K562 (cell line): ENCODE measurements around the gene KLC1. TPM values are rescaled to one million over a fixed set of nuclear protein-coding genes. Genes with fewer than 3 reads are reported as not detected.

Experiments used
- ATAC-seq: fragments of 200-7000 bp; cut with Tn5 transposase; 3 replicates; pipeline ENCODE4 v1.9.1; 2020; ENCODE audit warnings: moderate library complexity
- BruUV-seq: library from RNA; stranded (reverse); fragments of 400-500 nt; replicated peaks from 2 replicates; lab custom pipeline; 2021; lab: Mats Ljungman, UMichigan
- CTCF ChIA-PET: fragments of 300-600 bp; formaldehyde crosslinking; extraction: SDS; loops from one replicate; lab custom pipeline; 2021; ENCODE audit warnings: low intra/inter-chr PET ratio; lab: Yijun Ruan, JAX
- POLR2A ChIA-PET: fragments of 300-600, 350-650 bp; sonication (Branson Sonifier 250); formaldehyde crosslinking; extraction: SDS; loops from one replicate; lab custom pipeline; 2021; ENCODE audit warnings: antibody characterized with exemption, inconsistent platforms; lab: Yijun Ruan, JAX
- DNase-seq, 4 experiments: peaks; one replicate each; pipeline versions ENCODE4 v3.0.0 to v3.0.0-alpha.2; 2011 to 2018; ENCODE audit warnings: low spot score in 3 of 4, mixed read lengths in 3 of 4; ENCODE audit errors: extremely low read depth in 1 of 4
- FAIRE-seq: peaks from 2 replicates; lab custom pipeline; 2011; peaks lifted over from hg19 to GRCh38; lab: Jason Lieb, UNC
- H2AFZ ChIP-seq: 2 replicates; pipeline ENCODE4 v1.6.0; 2011; ENCODE audit warnings: low read depth, low read length, control low read depth, inconsistent platforms
- H3K27ac ChIP-seq: fragments of 200-600 bp; 3 replicates; pipeline ENCODE4 v1.8.0; 2011; ENCODE audit warnings: low read depth, mild to moderate bottlenecking, control low read depth, inconsistent platforms, low read length, moderate library complexity, mixed read lengths; ENCODE audit errors: extremely low read depth
- H3K27me3 ChIP-seq, 2 experiments: fragments of 300-600 bp in 1 of 2; 2 replicates in 1 of 2; 3 replicates in 1 of 2; pipeline versions ENCODE4 v1.6.0 to v1.8.0; 2011; ENCODE audit warnings: inconsistent platforms in 2 of 2, low read length in 2 of 2, mild to moderate bottlenecking in 1 of 2, mixed read lengths in 1 of 2, moderate library complexity in 1 of 2; ENCODE audit not compliant: control insufficient read depth in 2 of 2, insufficient read depth in 2 of 2
- H3K36me3 ChIP-seq: fragments of 300-600 bp; 3 replicates; pipeline ENCODE4 v1.8.0; 2011; ENCODE audit warnings: mild to moderate bottlenecking, low read length, inconsistent platforms; ENCODE audit not compliant: control insufficient read depth, insufficient read depth
- H3K4me1 ChIP-seq, 2 experiments: fragments of 200-600 bp in 1 of 2; replicated peaks in 1 of 2; 2 replicates in 1 of 2; 3 replicates in 1 of 2; pipeline versions ENCODE4 v1.5.1 to v1.8.0; 2011; ENCODE audit warnings: inconsistent platforms in 2 of 2, low read length in 2 of 2, mild to moderate bottlenecking in 1 of 2, mixed read lengths in 1 of 2, moderate library complexity in 1 of 2; ENCODE audit not compliant: control insufficient read depth in 2 of 2, insufficient read depth in 2 of 2
- H3K4me2 ChIP-seq: 2 replicates; pipeline ENCODE4 v1.6.1; 2011; ENCODE audit warnings: low read length, control low read depth, inconsistent platforms, mixed read lengths; ENCODE audit not compliant: insufficient read depth
- H3K4me3 ChIP-seq: fragments of 200-600 bp; sonication (generic), shearing (Covaris generic); 2 replicates; pipeline ENCODE4 v1.5.1; 2016; ENCODE audit warnings: control low read depth, inconsistent platforms
- H3K79me2 ChIP-seq: fragments of 200-600 bp; 3 replicates; pipeline ENCODE4 v1.8.0; 2011; ENCODE audit warnings: low read length, inconsistent platforms; ENCODE audit not compliant: control insufficient read depth, insufficient read depth
- H3K9ac ChIP-seq, 2 experiments: 2 replicates each; pipeline versions ENCODE4 v1.6.0 to v1.6.1; 2011; ENCODE audit warnings: low read depth in 2 of 2, low read length in 2 of 2, control low read depth in 1 of 2, inconsistent platforms in 1 of 2, mild to moderate bottlenecking in 1 of 2, mixed read lengths in 1 of 2; ENCODE audit not compliant: insufficient read depth in 1 of 2
- H3K9me1 ChIP-seq: one replicate; pipeline ENCODE4 v1.6.0; 2011; ENCODE audit warnings: inconsistent platforms, mild to moderate bottlenecking, low read length, moderate library complexity; ENCODE audit not compliant: control insufficient read depth, insufficient read depth
- H3K9me3 ChIP-seq: replicated peaks from 2 replicates; pipeline ENCODE4 v1.5.1; 2011; ENCODE audit warnings: low read depth, low read length, inconsistent platforms; ENCODE audit not compliant: control insufficient read depth, insufficient read depth
- H4K20me1 ChIP-seq: replicated peaks from 2 replicates; pipeline ENCODE4 v1.6.1; 2011; ENCODE audit warnings: low read length, inconsistent platforms, mixed read lengths; ENCODE audit not compliant: control insufficient read depth, insufficient read depth
- POLR2G ChIP-seq: fragments of 200-400 bp; formaldehyde crosslinking; IDR thresholded peaks from 2 replicates; pipeline ENCODE4 v1.6.1; 2017; ENCODE audit warnings: low read depth, mild to moderate bottlenecking, antibody characterized with exemption, low read length, moderate library complexity
- RBFOX2 ChIP-seq: fragments of 200-400 bp; formaldehyde crosslinking; IDR thresholded peaks from 2 replicates; pipeline ENCODE4 v1.6.1; 2017; ENCODE audit warnings: low read depth, mild to moderate bottlenecking, low read length, moderate library complexity
- RBM22 ChIP-seq: fragments of 200-400 bp; formaldehyde crosslinking; IDR thresholded peaks from 2 replicates; pipeline ENCODE4 v1.6.1; 2018; ENCODE audit warnings: low read length, low read depth; ENCODE audit not compliant: poor library complexity, severe bottlenecking
- SIN3B ChIP-seq: fragments of 450-650 bp; IDR thresholded peaks from 2 replicates; pipeline ENCODE4 v1.6.1; 2017; ENCODE audit warnings: low read depth, mild to moderate bottlenecking, moderate library complexity
- TAF9B ChIP-seq: fragments of 450-650 bp; IDR thresholded peaks from 2 replicates; pipeline ENCODE4 v1.6.1; 2018; ENCODE audit warnings: mild to moderate bottlenecking; ENCODE audit not compliant: partially characterized antibody
- ZNF696 ChIP-seq: fragments of 250-450 bp; sonication (Bioruptor Pico); conservative IDR thresholded peaks from 2 replicates; pipeline ENCODE4 v1.4.0; 2020; ENCODE audit warnings: mild to moderate bottlenecking, moderate library complexity
- WGBS: fragments of 100-300 bp; shearing (Covaris generic); methylation state at CpG from one replicate; pipeline ENCODE4 v1.1.6; 2016; ENCODE audit warnings: low coverage, mixed read lengths; ENCODE audit not compliant: insufficient coverage; ENCODE audit errors: missing lambda C conversion rate; 5-methylcytosine and 5-hydroxymethylcytosine counted together
- in situ Hi-C: fragments of 300-500 bp; cut with MboI; formaldehyde crosslinking; loops from 4 replicates; pipeline ENCODE4 v1.15.0; 2018; ENCODE audit warnings: inconsistent platforms, mixed read lengths
- intact Hi-C: fragments of 100-400 bp; cut with micrococcal nuclease; formaldehyde crosslinking; loops from 2 replicates; pipeline ENCODE4 v1.14.2; 2022
- polyA plus RNA-seq, 8 experiments: library from polyadenylated mRNA; depleted of rRNA in 4 of 8; stranded (reverse) in 5 of 8; unstranded in 3 of 8; fragments of >200 nt; fragmentation: Nextera tagmentation in 2 of 8; fragmentation: Illumina TruSeq in 1 of 8; extraction: Ambion mirVana in 2 of 8; extraction: Trizol in 1 of 8; gene quantifications; 2 replicates each; pipeline versions ENCODE4 v1.2.1 to v1.2.3, GENCODE V29; 2011 to 2014; ENCODE audit warnings: inconsistent platforms in 1 of 8, missing spikeins in 1 of 8
- total RNA-seq, 7 experiments: library from RNA; depleted of rRNA in 6 of 7; stranded (reverse); fragments of >200 nt in 6 of 7; fragmentation: Illumina TruSeq in 2 of 7; extraction: Trizol in 2 of 7; gene quantifications; 2 replicates each; pipeline versions ENCODE4 v1.2.1 to v1.2.3, GENCODE V29; 2011 to 2021; ENCODE audit warnings: low replicate concordance in 1 of 7

KLC1 gene
- total and polyA plus RNA-seq, 9 of the 15 experiments (the other 6 are each of a cell fraction or from before 2014, with no cell fraction given), result 4.9 to 134 (median 54.8) TPM

DNA sequence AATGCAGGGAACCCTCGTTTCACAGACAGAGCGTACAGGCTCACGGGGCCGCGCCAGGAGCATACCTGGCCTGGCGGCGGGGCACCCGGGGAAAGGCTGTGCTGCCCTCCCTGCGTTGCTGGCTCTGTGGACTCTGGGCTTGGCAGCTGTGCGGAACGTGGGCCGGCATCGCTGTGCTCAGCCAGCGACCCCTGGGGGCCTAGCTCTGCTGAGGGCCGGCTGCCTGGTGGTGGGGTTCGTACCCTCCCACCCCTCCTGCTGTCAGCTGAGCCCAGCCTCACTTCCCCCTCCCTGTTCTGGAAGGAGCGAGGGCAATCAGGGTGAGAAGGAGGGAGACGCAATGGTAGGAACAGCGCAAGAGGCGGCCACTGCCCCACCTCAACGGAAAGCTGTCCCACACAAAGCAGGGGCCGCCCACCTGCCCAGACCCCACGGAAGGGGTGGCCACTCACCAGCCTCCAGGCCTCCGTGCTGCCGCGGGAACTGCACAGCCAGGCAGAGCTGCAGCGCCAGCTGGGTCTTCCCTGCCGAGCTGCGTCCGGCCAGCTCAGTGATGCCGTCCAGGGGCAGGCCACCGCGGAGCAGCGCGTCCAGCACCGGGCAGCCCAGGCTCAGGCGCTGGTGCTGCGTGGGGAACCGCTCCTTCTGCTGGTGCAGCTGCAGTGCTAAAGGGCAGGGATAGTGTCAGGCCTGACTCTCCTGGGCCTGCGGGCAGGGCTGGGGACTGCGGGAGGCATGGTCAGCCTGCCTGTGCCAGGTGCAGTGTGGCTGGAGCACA, 77.7 kb downstream of the KLC1 start:
- peaks cover 0 to 21% of the 10 kb centered on the region in 2 experiments; a peak in 1 of 5 replicates for H3K4me1 ChIP-seq
- no peak overlapping the region for H2AFZ ChIP-seq
- no peaks in the 10 kb centered on the region for H3K9me1 ChIP-seq
- intact Hi-C loops, result no loop called here
- TF ChIP-seq RBM22 (peak; percentile 4), POLR2G (peak; percentile 60), ZNF696 (CRISPR knock-in tag) (no peak), SIN3B (no peak), TAF9B (no peak), RBFOX2 (peak; percentile 43)
- H3K4me2 ChIP-seq, result no peak overlapping the region
- DNase-seq, result no peak
- in situ Hi-C loops, result no loop called here
- H3K27me3 ChIP-seq, result no peaks in the 10 kb centered on the region
- peaks cover 85% of the 10 kb centered on the region; the same call in 2 of the 3 replicates for H3K36me3 ChIP-seq
- no peak overlapping the region for H3K27ac ChIP-seq
- no peaks in the 10 kb centered on the region for H3K9me3 ChIP-seq
- ATAC-seq, result no peak
- BruUV-seq, result no TSS peak
- no peak overlapping the region for H3K4me3 ChIP-seq
- H3K9ac ChIP-seq, result no peak overlapping the region
- WGBS, result 98% methylated on average over 16 of the region's 41 CpGs
- H3K79me2 ChIP-seq, result no peaks in the 10 kb centered on the region
- H4K20me1 ChIP-seq, result no peaks in the 10 kb centered on the region
- ChIA-PET POLR2A (interaction anchor here (0.6 to 2.6 kb wide), 2 partner anchors 9 to 11 kb away, joined by 3 to 9 read pairs; partner anchors contain the start of genes XRCC3 and ZFYVE21), CTCF (no interaction called here)
- FAIRE-seq, result no peak
